Mesothelial cell of epicardium (in vitro differentiated cells): Measurements from ENCODE around the gene DICER1. TPM values are rescaled to one million over a fixed set of nuclear protein-coding genes. Genes with fewer than 3 reads are reported as not detected.

Experiments used
- DNase-seq, 2 experiments: peaks; one replicate each; pipeline ENCODE4 v3.0.0; 2021; ENCODE audit warnings: low spot score in 2 of 2; ENCODE audit not compliant: unreplicated experiment in 2 of 2
- H3K27ac Mint-ChIP-seq: 2 replicates; pipeline ENCODE4 v1.8.0; 2021; ENCODE audit warnings: mixed read lengths
- H3K27me3 Mint-ChIP-seq: 2 replicates; pipeline ENCODE4 v1.8.0; 2021; ENCODE audit warnings: low read depth, mixed read lengths
- H3K36me3 Mint-ChIP-seq: 2 replicates; pipeline ENCODE4 v1.8.0; 2021; ENCODE audit warnings: mixed read lengths
- H3K4me1 Mint-ChIP-seq: 2 replicates; pipeline ENCODE4 v1.8.0; 2021; ENCODE audit warnings: mixed read lengths
- H3K4me3 Mint-ChIP-seq: 2 replicates; pipeline ENCODE4 v1.8.0; 2021; ENCODE audit warnings: mild to moderate bottlenecking, moderate library complexity, mixed read lengths
- H3K9me3 Mint-ChIP-seq: 2 replicates; pipeline ENCODE4 v1.8.0; 2021; ENCODE audit warnings: mixed read lengths
- total RNA-seq: library from RNA; stranded (reverse); gene quantifications from 3 replicates; pipeline ENCODE4 v1.2.1, GENCODE V29; 2021
- TF ChIP-seq, protein P1 (sequence below): fragments of 200-600 bp; sonication (generic); IDR thresholded peaks from one replicate; pipeline ENCODE4 v1.5.0; 2021; ENCODE audit warnings: antibody characterized with exemption; ENCODE audit not compliant: unreplicated experiment

DICER1 gene
- total RNA-seq, 1 donor from 2014 or later, result 148 TPM

- peaks cover 70% of the 10 kb centered on the region for H3K36me3 Mint-ChIP-seq
- H3K27ac Mint-ChIP-seq, result peak overlapping the region; percentile 57
- H3K4me1 Mint-ChIP-seq, result peaks cover 22% of the 10 kb centered on the region
- no peak overlapping the region for H3K4me3 Mint-ChIP-seq
- TF ChIP-seq, protein P1, sequence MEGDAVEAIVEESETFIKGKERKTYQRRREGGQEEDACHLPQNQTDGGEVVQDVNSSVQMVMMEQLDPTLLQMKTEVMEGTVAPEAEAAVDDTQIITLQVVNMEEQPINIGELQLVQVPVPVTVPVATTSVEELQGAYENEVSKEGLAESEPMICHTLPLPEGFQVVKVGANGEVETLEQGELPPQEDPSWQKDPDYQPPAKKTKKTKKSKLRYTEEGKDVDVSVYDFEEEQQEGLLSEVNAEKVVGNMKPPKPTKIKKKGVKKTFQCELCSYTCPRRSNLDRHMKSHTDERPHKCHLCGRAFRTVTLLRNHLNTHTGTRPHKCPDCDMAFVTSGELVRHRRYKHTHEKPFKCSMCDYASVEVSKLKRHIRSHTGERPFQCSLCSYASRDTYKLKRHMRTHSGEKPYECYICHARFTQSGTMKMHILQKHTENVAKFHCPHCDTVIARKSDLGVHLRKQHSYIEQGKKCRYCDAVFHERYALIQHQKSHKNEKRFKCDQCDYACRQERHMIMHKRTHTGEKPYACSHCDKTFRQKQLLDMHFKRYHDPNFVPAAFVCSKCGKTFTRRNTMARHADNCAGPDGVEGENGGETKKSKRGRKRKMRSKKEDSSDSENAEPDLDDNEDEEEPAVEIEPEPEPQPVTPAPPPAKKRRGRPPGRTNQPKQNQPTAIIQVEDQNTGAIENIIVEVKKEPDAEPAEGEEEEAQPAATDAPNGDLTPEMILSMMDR, result no peak
- peaks cover 12% of the 10 kb centered on the region for H3K9me3 Mint-ChIP-seq
- DNase-seq, result no peak
- peaks cover 1% of the 10 kb centered on the region for H3K27me3 Mint-ChIP-seq
These were observed 32.2 kb upstream of the DICER1 start for GRCh38 chr14:95189367-95190132.

DNA sequence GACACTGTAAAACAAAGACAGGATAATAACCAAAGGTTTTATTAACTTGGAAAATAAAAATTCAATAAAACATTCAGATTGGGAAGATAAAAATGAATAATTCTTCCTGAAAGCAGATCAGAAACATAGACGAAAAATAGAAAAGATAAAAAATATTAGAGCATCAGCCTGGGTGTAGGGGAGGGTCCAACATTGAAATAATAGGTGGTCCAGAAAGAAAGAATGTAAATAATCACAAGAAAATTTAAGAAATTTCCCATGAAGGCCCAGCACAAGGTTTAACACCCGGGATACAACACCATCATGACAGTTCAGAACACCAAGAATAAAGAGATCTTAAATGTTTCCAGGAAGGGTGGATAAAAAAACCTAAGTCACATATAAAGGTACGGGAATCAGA is 31.1 kb upstream of the DICER1 start:
- H3K36me3 Mint-ChIP-seq, result peaks cover 64% of the 10 kb centered on the region
- peaks cover 26% of the 10 kb centered on the region for H3K4me1 Mint-ChIP-seq
- H3K4me3 Mint-ChIP-seq, result no peak overlapping the region
- H3K27ac Mint-ChIP-seq, result no peak overlapping the region
- no peak for DNase-seq
- H3K27me3 Mint-ChIP-seq, result no peaks in the 10 kb centered on the region
- H3K9me3 Mint-ChIP-seq, result peaks cover 12% of the 10 kb centered on the region
- TF ChIP-seq, protein P1, result no peak

GRCh38 chr14:95185767-95186392 is 28.6 kb upstream of the DICER1 start:
- Mint-ChIP-seq H3K27ac (peak overlapping the region; percentile 56), H3K9me3 (peaks cover 12% of the 10 kb centered on the region), H3K27me3 (no peaks in the 10 kb centered on the region), H3K36me3 (peaks cover 55% of the 10 kb centered on the region), H3K4me3 (no peak overlapping the region), H3K4me1 (peaks cover 24% of the 10 kb centered on the region)
- no peak for DNase-seq
- TF ChIP-seq, protein P1, result no peak

DNA sequence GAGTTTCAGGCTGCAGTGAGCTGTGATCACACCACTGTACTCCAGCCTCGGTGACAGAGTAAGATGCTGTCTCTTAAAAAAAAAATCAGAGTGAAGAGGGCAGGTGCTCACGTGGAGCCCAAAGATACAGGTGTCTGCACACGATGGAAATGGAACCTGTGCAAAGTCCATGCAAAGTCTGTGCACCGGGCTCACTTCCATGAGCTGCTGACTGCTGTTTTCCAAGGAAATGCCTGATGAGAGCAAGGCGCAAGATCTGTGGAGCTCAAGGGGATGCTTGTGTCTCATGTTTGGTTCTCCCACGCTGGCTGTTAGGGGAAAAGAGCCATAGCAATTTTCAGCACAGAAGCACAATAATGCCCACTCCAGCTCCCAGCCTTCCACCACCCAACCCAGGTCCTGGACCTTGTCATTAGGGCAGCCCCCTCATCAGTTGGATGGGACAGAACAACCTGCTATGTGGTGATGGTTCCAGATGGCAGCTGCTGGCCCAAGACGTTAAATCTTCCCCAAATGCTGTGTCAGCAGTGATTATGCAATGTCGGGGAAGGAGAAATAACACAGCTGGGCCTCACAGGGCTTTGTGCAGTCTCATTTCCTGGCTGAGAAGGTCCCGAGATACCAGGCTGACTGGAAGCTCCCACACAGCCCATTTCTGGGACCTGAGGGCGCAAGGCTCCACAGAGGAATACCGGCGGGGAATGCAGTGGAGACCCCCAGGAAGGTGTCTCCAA is 27.9 kb upstream of the DICER1 start:
- TF ChIP-seq, protein P1, result no peak
- H3K36me3 Mint-ChIP-seq, result peaks cover 54% of the 10 kb centered on the region
- peaks cover 22% of the 10 kb centered on the region for H3K4me1 Mint-ChIP-seq
- DNase-seq, result no peak
- H3K27ac Mint-ChIP-seq, result peak overlapping the region; percentile 56
- H3K4me3 Mint-ChIP-seq, result no peak overlapping the region
- no peaks in the 10 kb centered on the region for H3K27me3 Mint-ChIP-seq
- peaks cover 12% of the 10 kb centered on the region for H3K9me3 Mint-ChIP-seq

- Mint-ChIP-seq H3K9me3 (peaks cover 9% of the 10 kb centered on the region), H3K4me1 (peaks cover 16% of the 10 kb centered on the region), H3K27me3 (no peaks in the 10 kb centered on the region), H3K27ac (no peak overlapping the region), H3K4me3 (no peak overlapping the region), H3K36me3 (peaks cover 49% of the 10 kb centered on the region)
- DNase-seq, result no peak
- TF ChIP-seq, protein P1, result no peak
These were observed 27.1 kb upstream of the DICER1 start for GRCh38 chr14:95184413-95184790.
